Ascending aorta (tissue), 2 donors: ENCODE results near the gene FLT3. TPM values are rescaled to one million over a fixed set of nuclear protein-coding genes. Genes with fewer than 3 reads are reported as not detected.

Experiments used
- DNase-seq, 2 donors: peaks; one replicate each; pipeline ENCODE4 v3.0.0-alpha.2; 2019; ENCODE audit warnings: low spot score in 2 of 2
- H3K27ac ChIP-seq, 2 donors: fragments of 200-600 bp; sonication (generic); one replicate each; pipeline ENCODE4 v1.5.1; 2016 to 2017; ENCODE audit warnings: mild to moderate bottlenecking in 1 of 2
- H3K27me3 ChIP-seq: fragments of 200-600 bp; sonication (generic); one replicate; pipeline ENCODE4 v1.5.1; 2017
- H3K36me3 ChIP-seq, 2 donors: fragments of 200-600 bp; sonication (generic); one replicate each; pipeline ENCODE4 v1.5.1; 2016
- H3K4me1 ChIP-seq, 2 donors: fragments of 200-600 bp; sonication (generic); one replicate each; pipeline ENCODE4 v1.5.1; 2016 to 2017; ENCODE audit warnings: mild to moderate bottlenecking in 1 of 2
- H3K4me3 ChIP-seq, 2 donors: fragments of 200-600 bp; sonication (generic); one replicate each; pipeline ENCODE4 v1.5.1; 2016 to 2017; ENCODE audit warnings: mild to moderate bottlenecking in 1 of 2
- H3K9me3 ChIP-seq, 2 donors: fragments of 200-600 bp; sonication (generic); one replicate each; pipeline ENCODE4 v1.5.1; 2016
- CTCF ChIP-seq, 3 experiments: fragments of 200-600 bp in 2 of 3; fragments of 450-650 bp in 1 of 3; sonication (generic) in 2 of 3; IDR thresholded peaks; one replicate each; pipeline ENCODE4 v1.5.1; 2016 to 2019; ENCODE audit warnings: antibody characterized with exemption in 3 of 3, mild to moderate bottlenecking in 1 of 3, moderate library complexity in 1 of 3
- intact Hi-C: fragments of 100-400 bp; cut with DNase I; formaldehyde crosslinking; loops from one replicate; pipeline ENCODE4 v1.15.1; 2023
- total RNA-seq: library from RNA; depleted of rRNA; stranded (reverse); fragments of >200 nt; gene quantifications from one replicate; pipeline ENCODE4 v1.1.0, GENCODE V29; 2016

Gene FLT3
- total RNA-seq, 1 donor from 2014 or later, result not detected

DNA sequence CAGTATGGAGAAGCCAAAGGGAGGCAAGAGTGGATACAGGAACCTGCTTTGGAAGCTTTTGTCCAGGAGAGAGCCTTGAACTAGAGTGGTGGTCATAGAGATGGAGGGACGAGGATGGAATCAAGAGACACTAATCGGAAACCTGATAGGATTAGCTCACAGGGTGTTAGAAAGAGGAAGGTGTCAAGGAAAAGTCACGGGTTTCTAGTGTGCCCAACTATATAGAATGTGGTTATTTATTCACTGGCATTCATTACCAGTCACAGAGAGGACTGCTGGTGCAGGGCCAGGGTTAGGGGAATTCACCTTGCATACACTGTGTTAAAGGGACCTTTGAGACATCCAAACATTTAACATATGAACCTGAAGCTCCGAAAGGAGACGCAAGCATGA is 68.5 kb downstream of the FLT3 start:
- TF ChIP-seq CTCF (IDR thresholded peaks at IDR 0.05), result no peak
- H3K9me3 ChIP-seq, result no peaks in the 10 kb centered on the region
- H3K27me3 ChIP-seq, result no peaks in the 10 kb centered on the region
- no peak for DNase-seq
- H3K4me3 ChIP-seq, result no peak overlapping the region
- H3K36me3 ChIP-seq, result no peaks in the 10 kb centered on the region
- intact Hi-C loops, result no loop called here
- H3K27ac ChIP-seq, result no peak overlapping the region
- no peaks in the 10 kb centered on the region for H3K4me1 ChIP-seq

DNA sequence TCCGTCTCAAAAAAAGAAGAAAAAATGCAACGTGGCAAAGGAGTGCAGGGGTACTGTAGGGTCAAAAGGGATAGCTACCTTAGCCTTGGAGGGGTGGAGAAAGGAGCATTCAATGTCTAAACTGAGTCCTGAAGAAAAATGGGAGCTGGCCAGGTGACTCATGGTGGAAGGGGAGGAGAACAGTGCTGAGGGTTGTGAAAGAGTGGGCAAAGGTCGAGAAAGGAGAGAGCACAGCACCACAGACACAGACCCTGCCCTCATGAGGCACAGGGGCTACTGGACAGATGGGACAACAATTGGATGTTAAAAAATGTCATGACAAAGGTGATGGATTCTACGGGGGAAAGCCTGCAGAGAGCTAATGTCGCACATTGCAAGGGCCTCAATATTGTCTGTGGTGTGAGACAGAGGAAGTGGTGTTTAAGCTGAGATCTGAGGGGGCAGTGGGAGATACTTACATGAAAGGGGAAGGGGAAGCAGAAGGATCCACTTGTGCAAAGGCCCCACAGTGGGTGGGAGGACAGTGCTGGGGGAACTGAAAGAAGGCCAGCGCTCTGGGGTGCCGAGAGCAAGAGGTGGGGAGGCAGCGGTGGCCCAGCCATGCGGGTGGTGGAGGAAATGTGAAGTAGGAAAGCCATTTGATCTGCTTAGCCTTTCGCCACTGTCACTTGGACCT is 69.0 kb downstream of the FLT3 start:
- H3K4me1 ChIP-seq, result no peaks in the 10 kb centered on the region
- no peak overlapping the region for H3K27ac ChIP-seq
- H3K36me3 ChIP-seq, result no peaks in the 10 kb centered on the region
- no peak for TF ChIP-seq CTCF (IDR thresholded peaks at IDR 0.05)
- intact Hi-C loops, result no loop called here
- no peaks in the 10 kb centered on the region for H3K27me3 ChIP-seq
- no peak overlapping the region for H3K4me3 ChIP-seq
- no peaks in the 10 kb centered on the region for H3K9me3 ChIP-seq
- no peak for DNase-seq

DNA sequence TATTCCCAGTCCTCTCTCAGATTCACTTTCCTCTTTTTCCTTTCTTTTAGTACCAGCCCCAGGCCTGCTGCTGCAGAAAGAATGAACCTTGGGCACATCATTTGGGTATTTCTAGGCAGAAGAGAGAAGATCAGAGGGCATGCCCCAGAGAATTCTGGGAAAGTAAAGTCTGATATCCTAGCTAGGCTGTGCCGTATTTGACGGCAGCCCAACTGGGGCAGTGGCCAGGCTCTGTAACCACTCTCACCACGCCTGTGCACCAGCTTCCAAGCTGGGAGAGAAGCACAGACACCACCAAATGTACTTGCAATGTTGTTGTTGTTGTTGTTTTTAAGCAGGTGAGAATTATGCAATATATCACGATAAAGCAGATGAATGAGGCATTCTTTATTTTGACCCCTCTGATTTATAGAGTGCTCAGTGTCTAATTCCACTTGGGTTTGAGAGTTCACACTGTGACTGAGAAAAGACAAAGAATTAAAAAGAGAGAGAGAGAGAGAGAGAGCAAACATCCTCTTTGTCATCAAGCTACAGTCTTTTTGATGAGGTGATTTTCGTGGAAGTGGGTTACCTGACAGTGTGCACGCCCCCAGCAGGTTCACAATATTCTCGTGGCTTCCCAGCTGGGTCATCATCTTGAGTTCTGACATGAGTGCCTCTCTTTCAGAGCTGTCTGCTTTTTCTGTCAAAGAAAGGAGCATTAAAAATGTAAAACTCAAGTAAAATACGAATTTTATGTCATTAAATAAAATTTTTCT is 72.6 kb downstream of the FLT3 start:
- Histone ChIP-seq H3K27me3 (no peaks in the 10 kb centered on the region), H3K9me3 (no peaks in the 10 kb centered on the region), H3K36me3 (no peaks in the 10 kb centered on the region), H3K27ac (no peak overlapping the region), H3K4me3 (no peak overlapping the region), H3K4me1 (no peaks in the 10 kb centered on the region)
- intact Hi-C loops, result no loop called here
- TF ChIP-seq CTCF (IDR thresholded peaks at IDR 0.05), result no peak
- no peak for DNase-seq

DNA sequence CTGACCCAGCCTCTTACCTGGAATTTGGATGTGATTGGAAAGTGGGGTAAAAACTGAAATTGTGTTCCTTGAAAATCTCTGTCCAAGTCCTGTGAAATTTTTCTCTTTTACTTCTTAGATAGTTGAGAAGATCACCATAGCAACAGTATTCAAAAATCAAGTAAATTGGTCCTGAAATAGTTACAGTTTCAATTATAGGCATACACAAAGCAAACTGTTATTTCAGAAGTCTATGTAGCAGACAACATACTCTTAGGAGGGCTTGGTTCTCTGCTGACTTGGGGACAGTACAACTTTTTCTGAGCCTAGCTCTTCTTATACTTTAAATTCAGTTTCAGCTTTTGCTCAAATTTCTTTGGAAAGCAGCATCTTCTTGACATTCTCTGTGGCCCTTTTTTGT is 73.3 kb downstream of the FLT3 start:
- Histone ChIP-seq H3K9me3 (no peaks in the 10 kb centered on the region), H3K27ac (no peak overlapping the region)
- no peak for TF ChIP-seq CTCF (IDR thresholded peaks at IDR 0.05)

GRCh38 chr13:28026508-28026907 is 73.9 kb downstream of the FLT3 start:
- Histone ChIP-seq H3K27ac (no peak overlapping the region), H3K4me3 (no peak overlapping the region), H3K36me3 (no peaks in the 10 kb centered on the region), H3K27me3 (no peaks in the 10 kb centered on the region), H3K4me1 (no peaks in the 10 kb centered on the region), H3K9me3 (no peaks in the 10 kb centered on the region)
- no peak for DNase-seq
- no peak for TF ChIP-seq CTCF (IDR thresholded peaks at IDR 0.05)
- intact Hi-C loops, result no loop called here

More for the DNA sequence above, 73.3 kb downstream of the FLT3 start:
- Histone ChIP-seq H3K4me3 (no peak overlapping the region), H3K27me3 (no peaks in the 10 kb centered on the region), H3K36me3 (no peaks in the 10 kb centered on the region), H3K4me1 (no peaks in the 10 kb centered on the region)
- no peak for DNase-seq
- intact Hi-C loops, result no loop called here
